ENCODE data around the gene BBS2. TPM values are rescaled to one million over a fixed set of nuclear protein-coding genes. Genes with fewer than 3 reads are reported as not detected.

Gene BBS2
- total and polyA plus RNA-seq, 2 experiments from 2014 or later: 31.5 to 39.0 TPM

- Histone ChIP-seq H3K9me3 (ENCODE audit: low read depth) (no peaks in the 10 kb centered on the region), H3K4me2 (no peak overlapping the region), H3K9me2 (replicated peaks; ENCODE audit: insufficient read depth) (no peaks in the 10 kb centered on the region), H3K79me2 (no peaks in the 10 kb centered on the region), H3K4me1 (ENCODE audit: insufficient read depth) (no peaks in the 10 kb centered on the region), H3K36me3 (replicated peaks; ENCODE audit: insufficient read depth, low read depth) (no peaks in the 10 kb centered on the region), H4K20me1 (ENCODE audit: insufficient read depth, poor library complexity, severe bottlenecking) (no peaks in the 10 kb centered on the region), H3K27ac (no peak overlapping the region), H3K27me3 (peaks cover 4% of the 10 kb centered on the region), H3K4me3 (no peak overlapping the region), H2AFZ (no peak overlapping the region)
- TF ChIP-seq CTCF (IDR thresholded peaks at IDR 0.05; ENCODE audit: poor library complexity) (no peak), EZH2 (IDR thresholded peaks at IDR 0.05; ENCODE audit: borderline replicate concordance) (no peak), EZH2phosphoT487 (IDR thresholded peaks at IDR 0.05; ENCODE audit: low read depth, severe bottlenecking, unreplicated experiment) (no peak)
- DNase-seq (ENCODE audit: low spot score): no peak
- WGBS (ENCODE audit: low lambda C conversion rate, missing lambda C conversion rate): 64% methylated on average over 11 of the region's 11 CpGs
These were observed 32.2 kb upstream of the BBS2 start for GRCh38 chr16:56551796-56552738.

- H4K20me1 ChIP-seq (ENCODE audit: insufficient read depth, poor library complexity, severe bottlenecking): no peaks in the 10 kb centered on the region
- no peak for TF ChIP-seq EZH2 (IDR thresholded peaks at IDR 0.05; ENCODE audit: borderline replicate concordance)
- no peak for TF ChIP-seq EZH2phosphoT487 (IDR thresholded peaks at IDR 0.05; ENCODE audit: low read depth, severe bottlenecking, unreplicated experiment)
- TF ChIP-seq CTCF (IDR thresholded peaks at IDR 0.05; ENCODE audit: poor library complexity): no peak
- H3K4me3 ChIP-seq: no peak overlapping the region
These were observed 30.0 kb upstream of the BBS2 start for GRCh38 chr16:56549744-56550385.

GRCh38 chr16:56549161-56549560 is 29.3 kb upstream of the BBS2 start:
- H4K20me1 ChIP-seq (ENCODE audit: insufficient read depth, poor library complexity, severe bottlenecking): no peaks in the 10 kb centered on the region
- H3K9me3 ChIP-seq (ENCODE audit: low read depth): no peaks in the 10 kb centered on the region
- no peaks in the 10 kb centered on the region for H3K9me2 ChIP-seq (replicated peaks; ENCODE audit: insufficient read depth)
- no peaks in the 10 kb centered on the region for H3K36me3 ChIP-seq (replicated peaks; ENCODE audit: insufficient read depth, low read depth)
- H3K27me3 ChIP-seq: no peaks in the 10 kb centered on the region
- no peaks in the 10 kb centered on the region for H3K4me1 ChIP-seq (ENCODE audit: insufficient read depth)
- no peak overlapping the region for H3K4me2 ChIP-seq
- no peak overlapping the region for H2AFZ ChIP-seq
- no peak overlapping the region for H3K27ac ChIP-seq
- no peak overlapping the region for H3K4me3 ChIP-seq
- TF ChIP-seq CTCF (IDR thresholded peaks at IDR 0.05; ENCODE audit: poor library complexity) (no peak), EZH2 (IDR thresholded peaks at IDR 0.05; ENCODE audit: borderline replicate concordance) (no peak), EZH2phosphoT487 (IDR thresholded peaks at IDR 0.05; ENCODE audit: low read depth, severe bottlenecking, unreplicated experiment) (no peak)
- H3K79me2 ChIP-seq: no peaks in the 10 kb centered on the region
- DNase-seq (ENCODE audit: low spot score): no peak

More at GRCh38 chr16:56549744-56550385, 30.0 kb upstream of the BBS2 start:
- Histone ChIP-seq H3K4me1 (ENCODE audit: insufficient read depth) (no peaks in the 10 kb centered on the region), H2AFZ (no peak overlapping the region), H3K79me2 (no peaks in the 10 kb centered on the region), H3K9me3 (ENCODE audit: low read depth) (no peaks in the 10 kb centered on the region), H3K9me2 (replicated peaks; ENCODE audit: insufficient read depth) (no peaks in the 10 kb centered on the region), H3K4me2 (no peak overlapping the region), H3K36me3 (replicated peaks; ENCODE audit: insufficient read depth, low read depth) (no peaks in the 10 kb centered on the region), H3K27me3 (no peaks in the 10 kb centered on the region), H3K27ac (no peak overlapping the region)
- 94% methylated on average over 5 of the region's 5 CpGs for WGBS (ENCODE audit: low lambda C conversion rate, missing lambda C conversion rate)
- no peak for DNase-seq (ENCODE audit: low spot score)

Measured in hepatocyte (in vitro differentiated cells).